Common myeloid progenitor, CD34-positive (primary cell): ENCODE measurements around the gene ZMYND19.

ENCODE experiments used
- CTCF ChIA-PET: fragments of 350-600 bp; sonication (Branson Sonifier 250); formaldehyde crosslinking; loops from one replicate; lab custom pipeline; 2021; ENCODE audit warnings: antibody characterized with exemption; lab: Charles Lee
- POLR2A ChIA-PET: fragments of 350-600 bp; sonication (Branson Sonifier 250); formaldehyde crosslinking; loops from one replicate; lab custom pipeline; 2021; ENCODE audit warnings: antibody characterized with exemption; lab: Charles Lee
- DNase-seq, 3 donors: peaks; one replicate each; pipeline versions ENCODE4 v3.0.0 to v3.0.0-alpha.2; 2013
- H3K27ac ChIP-seq, 2 experiments: 1 replicate in 1 of 2; 2 replicates in 1 of 2; pipeline ENCODE4 v1.7.0; 2013; ENCODE audit warnings: inconsistent platforms in 2 of 2, low read length in 2 of 2, mild to moderate bottlenecking in 2 of 2, low read depth in 1 of 2, moderate library complexity in 1 of 2; ENCODE audit not compliant: severe bottlenecking in 2 of 2, insufficient read depth in 1 of 2, poor library complexity in 1 of 2
- H3K27me3 ChIP-seq, 5 experiments: replicated peaks in 2 of 5; 1 replicate in 3 of 5; 2 replicates in 2 of 5; pipeline versions ENCODE4 v1.6.1 to v1.7.0; 2013; ENCODE audit warnings: low read length in 4 of 5, mild to moderate bottlenecking in 2 of 5, moderate library complexity in 2 of 5, inconsistent platforms in 1 of 5; ENCODE audit not compliant: insufficient read depth in 5 of 5, control insufficient read depth in 4 of 5
- H3K36me3 ChIP-seq, 4 experiments: 1 replicate in 2 of 4; 2 replicates in 2 of 4; pipeline versions ENCODE4 v1.6.1 to v1.7.0; 2013; ENCODE audit warnings: low read length in 3 of 4, control low read depth in 1 of 4, mild to moderate bottlenecking in 1 of 4; ENCODE audit not compliant: control insufficient read depth in 4 of 4, insufficient read depth in 4 of 4
- H3K4me1 ChIP-seq, 4 experiments: 1 replicate in 3 of 4; 2 replicates in 1 of 4; pipeline versions ENCODE4 v1.6.1 to v1.7.1; 2013; ENCODE audit warnings: low read length in 3 of 4, mild to moderate bottlenecking in 3 of 4, control low read depth in 1 of 4, inconsistent platforms in 1 of 4, moderate library complexity in 1 of 4; ENCODE audit not compliant: control insufficient read depth in 4 of 4, insufficient read depth in 4 of 4; ENCODE audit errors: control extremely low read depth in 1 of 4
- H3K4me3 ChIP-seq, 7 experiments: 1 replicate in 4 of 7; 2 replicates in 3 of 7; pipeline versions ENCODE4 v1.5.1 to v1.7.0; 2013; ENCODE audit warnings: mild to moderate bottlenecking in 7 of 7, low read length in 6 of 7, moderate library complexity in 6 of 7, inconsistent platforms in 2 of 7, low read depth in 2 of 7, control low read depth in 1 of 7; ENCODE audit not compliant: insufficient read depth in 4 of 7, control insufficient read depth in 1 of 7; ENCODE audit errors: extremely low read depth in 1 of 7
- H3K9me3 ChIP-seq, 5 experiments: 1 replicate in 4 of 5; 2 replicates in 1 of 5; pipeline versions ENCODE4 v1.6.1 to v1.7.1; 2013; ENCODE audit warnings: low read length in 4 of 5, mild to moderate bottlenecking in 2 of 5, inconsistent platforms in 1 of 5, low read depth in 1 of 5, moderate library complexity in 1 of 5; ENCODE audit not compliant: control insufficient read depth in 4 of 5, insufficient read depth in 2 of 5; ENCODE audit errors: control extremely low read depth in 1 of 5
- WGBS: methylation state at CpG from one replicate; pipeline ENCODE4 v1.1.5; 2013; ENCODE audit not compliant: insufficient coverage; 5-methylcytosine and 5-hydroxymethylcytosine counted together

The ZMYND19 gene

GRCh38 chr9:137588891-137589290 is 1.4 kb downstream of the ZMYND19 start:
- CTCF ChIA-PET: interaction anchor here (0.8 to 1.7 kb wide), 6 partner anchors 9 to 41 kb away, joined by 3 to 7 read pairs (median 5); no protein-coding TSS in a partner anchor
- POLR2A ChIA-PET: no interaction called here
- Histone ChIP-seq H3K27me3 (no peaks in the 10 kb centered on the region), H3K36me3 (peaks cover 0 to 47% (median 28%) of the 10 kb centered on the region in 4 experiments), H3K9me3 (no peaks in the 10 kb centered on the region), H3K4me3 (peak overlapping the region in 2 of 7 experiments; percentile 72 to 86), H3K4me1 (peaks cover 3 to 28% (median 20%) of the 10 kb centered on the region in 4 experiments), H3K27ac (no peak overlapping the region)
- 100% methylated on average over 3 of the region's 6 CpGs for WGBS
- DNase-seq: no peak

DNA sequence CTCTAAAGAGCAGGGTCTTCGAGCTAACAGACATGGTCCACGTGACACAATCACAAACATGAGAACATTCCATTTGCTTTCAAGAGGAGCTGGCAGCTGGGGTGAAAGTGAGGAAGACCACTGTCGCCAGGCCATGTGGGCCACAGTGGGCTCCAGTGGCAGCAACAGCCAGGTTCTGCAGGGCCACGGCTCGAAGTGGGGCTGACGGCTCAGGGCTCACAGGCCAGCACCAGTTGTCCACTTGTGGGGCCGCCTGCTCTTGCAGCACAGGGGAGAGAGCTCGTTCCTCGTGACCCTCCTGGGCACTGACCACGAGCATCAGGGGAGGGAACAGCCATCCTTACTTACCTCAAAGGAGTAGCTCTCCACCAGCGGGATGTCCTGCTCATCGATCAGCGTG is 2.0 kb downstream of the ZMYND19 start:
- H3K4me1 ChIP-seq: peaks cover 3 to 28% (median 20%) of the 10 kb centered on the region in 4 experiments
- CTCF ChIA-PET: interaction anchor here (0.8 to 1.7 kb wide), 5 partner anchors 9 to 42 kb away, joined by 3 to 7 read pairs (median 4); no protein-coding TSS in a partner anchor
- POLR2A ChIA-PET: no interaction called here
- DNase-seq: no peak
- no peak overlapping the region for H3K4me3 ChIP-seq
- WGBS: 89% methylated on average over 13 of the region's 13 CpGs
- H3K36me3 ChIP-seq: peaks cover 0 to 53% (median 33%) of the 10 kb centered on the region in 4 experiments
- no peaks in the 10 kb centered on the region for H3K9me3 ChIP-seq
- no peak overlapping the region for H3K27ac ChIP-seq
- H3K27me3 ChIP-seq: no peaks in the 10 kb centered on the region

GRCh38 chr9:137586854-137587253 is 3.5 kb downstream of the ZMYND19 start:
- H3K36me3 ChIP-seq: peaks cover 0 to 67% (median 45%) of the 10 kb centered on the region in 4 experiments
- no peak for DNase-seq
- ChIA-PET POLR2A (no interaction called here), CTCF (interaction anchor here (0.8 to 1.0 kb wide), 2 partner anchors 16 to 41 kb away, joined by 3 read pairs; no protein-coding TSS in a partner anchor)
- no peak overlapping the region for H3K4me3 ChIP-seq
- no peak overlapping the region for H3K27ac ChIP-seq
- H3K4me1 ChIP-seq: peaks cover 0 to 19% (median 19%) of the 10 kb centered on the region in 4 experiments
- WGBS: 98% methylated on average over 11 of the region's 14 CpGs
- no peaks in the 10 kb centered on the region for H3K27me3 ChIP-seq
- no peaks in the 10 kb centered on the region for H3K9me3 ChIP-seq

GRCh38 chr9:137583957-137584356 is 6.4 kb downstream of the ZMYND19 start:
- ChIA-PET POLR2A (no interaction called here), CTCF (no interaction called here)
- Histone ChIP-seq H3K4me3 (no peak overlapping the region), H3K9me3 (no peaks in the 10 kb centered on the region), H3K27ac (no peak overlapping the region), H3K36me3 (peaks cover 2 to 85% (median 54%) of the 10 kb centered on the region in 4 experiments), H3K27me3 (no peaks in the 10 kb centered on the region), H3K4me1 (peaks cover 0 to 9% (median 6%) of the 10 kb centered on the region in 4 experiments)
- 96% methylated on average over 8 of the region's 8 CpGs for WGBS
- DNase-seq: no peak

DNA sequence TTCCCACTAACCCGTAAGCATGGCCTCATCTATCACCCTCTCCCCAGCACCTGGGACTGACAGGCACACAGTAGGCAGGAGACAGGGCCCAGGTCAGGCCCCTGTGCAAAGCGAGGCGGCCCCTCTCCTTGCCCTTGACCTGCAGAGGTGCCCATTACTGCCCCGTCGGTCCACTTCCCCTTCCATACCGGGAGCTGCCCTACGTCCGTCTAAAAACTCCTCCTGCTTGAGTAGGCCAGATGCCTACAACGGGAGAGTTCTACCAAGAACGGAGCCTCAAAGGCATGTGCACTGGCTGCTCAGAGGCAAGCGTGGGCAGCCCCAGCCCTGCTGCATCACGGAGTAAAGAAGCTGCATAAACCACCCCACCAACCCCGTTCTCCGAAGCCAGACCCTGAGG is 7.0 kb downstream of the ZMYND19 start:
- no peak for DNase-seq
- 92% methylated on average over 11 of the region's 14 CpGs for WGBS
- POLR2A ChIA-PET: no interaction called here

GRCh38 chr9:137582286-137582860 is 7.9 kb downstream of the ZMYND19 start:
- H3K4me1 ChIP-seq: peaks cover 4 to 15% (median 12%) of the 10 kb centered on the region in 4 experiments
- WGBS: 90% methylated on average over 16 of the region's 20 CpGs
- no peaks in the 10 kb centered on the region for H3K9me3 ChIP-seq
- H3K4me3 ChIP-seq: no peak overlapping the region
- CTCF ChIA-PET: interaction anchor here (0.7 to 2.3 kb wide), 13 partner anchors 14 to 114 kb away, joined by 3 to 12 read pairs (median 5); no protein-coding TSS in a partner anchor
- POLR2A ChIA-PET: no interaction called here
- no peak overlapping the region for H3K27ac ChIP-seq
- no peaks in the 10 kb centered on the region for H3K27me3 ChIP-seq
- peak; percentile 32 to 63 (median 60) for DNase-seq
- H3K36me3 ChIP-seq: peaks cover 2 to 69% (median 45%) of the 10 kb centered on the region in 4 experiments

More for the DNA sequence above, 7.0 kb downstream of the ZMYND19 start:
- H3K4me3 ChIP-seq: no peak overlapping the region
- peaks cover 0 to 8% (median 5%) of the 10 kb centered on the region in 4 experiments for H3K4me1 ChIP-seq
- no peak overlapping the region for H3K27ac ChIP-seq
- H3K9me3 ChIP-seq: no peaks in the 10 kb centered on the region
- H3K27me3 ChIP-seq: no peaks in the 10 kb centered on the region
- CTCF ChIA-PET: no interaction called here
- H3K36me3 ChIP-seq: peaks cover 2 to 79% (median 54%) of the 10 kb centered on the region in 4 experiments
